ENCODE measurements around the gene TBL3. TPM values are rescaled to one million over a fixed set of nuclear protein-coding genes. Genes with fewer than 3 reads are reported as not detected.

TBL3 gene
- polyA plus RNA-seq, 12 donors = 16.7 to 31.5 (median 21.7) TPM; not detected in 1

DNA sequence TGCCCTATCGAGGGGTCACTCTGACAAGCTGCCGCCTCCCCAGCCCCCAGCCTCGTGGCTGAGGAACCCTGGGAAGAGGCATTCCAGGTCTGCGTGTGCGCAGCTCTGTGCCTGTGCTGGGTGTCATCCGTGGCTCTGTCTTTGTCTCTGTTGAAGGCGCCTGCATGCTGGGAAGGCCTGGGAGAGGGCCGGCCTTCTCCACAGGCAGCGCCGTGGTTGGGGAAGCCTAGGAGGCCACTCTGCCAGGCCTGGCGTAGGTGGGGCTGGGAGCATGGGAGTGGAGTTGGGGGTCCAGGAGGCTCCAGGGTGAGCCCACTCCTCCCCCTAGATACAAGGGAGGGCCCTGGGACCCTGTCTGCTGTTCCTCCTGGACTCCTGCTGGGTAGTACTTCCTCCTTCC, 58.2 kb downstream of the TBL3 start:
- no peak for DNase-seq

DNA sequence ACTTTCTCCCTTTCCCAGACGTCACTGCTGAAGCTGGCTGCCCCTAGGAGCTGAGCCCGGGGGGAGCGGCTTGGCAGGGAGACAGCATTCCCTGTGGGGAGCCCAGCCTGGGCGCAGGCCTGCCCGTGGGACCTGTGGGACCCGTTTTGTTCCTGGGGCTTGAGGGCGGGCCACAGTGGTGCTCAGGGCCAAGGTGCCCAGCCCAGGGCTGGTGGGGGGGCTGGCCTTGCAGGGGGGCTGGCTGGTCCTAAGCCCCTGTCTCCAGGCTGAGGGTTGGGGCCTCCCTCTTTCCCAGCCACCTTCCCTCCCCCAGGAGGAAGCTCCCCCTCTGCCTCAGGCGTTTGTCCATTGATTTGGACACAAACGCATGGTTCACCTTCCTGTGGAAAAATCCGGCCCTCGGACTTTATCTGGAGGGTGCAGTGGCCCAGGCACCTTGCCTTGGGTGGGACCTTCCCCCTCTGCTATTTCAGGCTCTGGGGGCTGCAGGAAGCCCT, 59.3 kb downstream of the TBL3 start:
- no peak for DNase-seq

Other genes starting within 250 kb of the TBL3 start
- gene NME3, start 200.5 kb upstream of the TBL3 start, polyA plus RNA-seq (ENCODE audit: insufficient read length in 12 of 12) = 10 to 100 TPM in 11 of 12 donors, not detected in 1; 12.3 to 40.2 (median 14.8) TPM
- 10 to 100 TPM in 1 of 12 donors, 1 to 10 TPM in 10, not detected in 1; 4.4 to 13.3 (median 6.4) TPM for gene EME2, start 199.2 kb upstream of the TBL3 start, polyA plus RNA-seq (ENCODE audit: insufficient read length in 12 of 12)
- 10 to 100 TPM in 11 of 12 donors, not detected in 1; 31.3 to 85.2 (median 41.3) TPM for gene MRPS34, start 198.9 kb upstream of the TBL3 start, polyA plus RNA-seq (ENCODE audit: insufficient read length in 12 of 12)
- 10 to 100 TPM in 11 of 12 donors, not detected in 1; 16.2 to 30.8 (median 22.0) TPM for gene SPSB3, start 189.5 kb upstream of the TBL3 start, polyA plus RNA-seq (ENCODE audit: insufficient read length in 12 of 12)
- gene NUBP2, start 189.1 kb upstream of the TBL3 start, polyA plus RNA-seq (ENCODE audit: insufficient read length in 12 of 12) = 10 to 100 TPM in 11 of 12 donors, not detected in 1; 30.4 to 52.7 (median 33.3) TPM
- under 1 TPM in 10 of 12 donors, not detected in 2; 0.10 to 0.87 (median 0.21) TPM for gene IGFALS, start 178.3 kb upstream of the TBL3 start, polyA plus RNA-seq (ENCODE audit: insufficient read length in 12 of 12)
- 10 to 100 TPM in 11 of 12 donors, not detected in 1; 27.4 to 49.0 (median 31.7) TPM for gene HAGH, start 145.2 kb upstream of the TBL3 start, polyA plus RNA-seq (ENCODE audit: insufficient read length in 12 of 12)
- gene FAHD1, start 144.8 kb upstream of the TBL3 start, polyA plus RNA-seq (ENCODE audit: insufficient read length in 12 of 12) = 10 to 100 TPM in 11 of 12 donors, not detected in 1; 13.6 to 24.4 (median 18.0) TPM
- 1 to 10 TPM in 2 of 12 donors, under 1 TPM in 8, not detected in 2; 0.08 to 3.0 (median 0.69) TPM for gene MEIOB, start 99.9 kb upstream of the TBL3 start, polyA plus RNA-seq (ENCODE audit: insufficient read length in 12 of 12)
- gene HS3ST6, start 53.6 kb upstream of the TBL3 start, polyA plus RNA-seq (ENCODE audit: insufficient read length in 12 of 12) = 10 to 100 TPM in 1 of 12 donors, 1 to 10 TPM in 1, under 1 TPM in 2, not detected in 8; 0.15 to 14.3 (median 2.1) TPM
- 10 to 100 TPM in 11 of 12 donors, not detected in 1; 14.2 to 50.0 (median 27.8) TPM for gene MSRB1, start 28.9 kb upstream of the TBL3 start, polyA plus RNA-seq (ENCODE audit: insufficient read length in 12 of 12)
- gene RPL3L, start 17.4 kb upstream of the TBL3 start, polyA plus RNA-seq (ENCODE audit: insufficient read length in 12 of 12) = 10 to 100 TPM in 11 of 12 donors, not detected in 1; 12.8 to 93.9 (median 35.0) TPM
- gene NDUFB10, start 12.5 kb upstream of the TBL3 start, polyA plus RNA-seq (ENCODE audit: insufficient read length in 12 of 12) = 100 to 1,000 TPM in 9 of 12 donors, 10 to 100 TPM in 2, not detected in 1; 95.8 to 145 (median 117) TPM
- gene RPS2, start 7.2 kb upstream of the TBL3 start, polyA plus RNA-seq (ENCODE audit: insufficient read length in 12 of 12) = 1,000 to 10,000 TPM; 2,162 to 3,862 (median 3,028) TPM
- not detected for gene RNF151, start 5.2 kb upstream of the TBL3 start, polyA plus RNA-seq (ENCODE audit: insufficient read length in 12 of 12)
- 1 to 10 TPM in 3 of 12 donors, under 1 TPM in 6, not detected in 3; 0.38 to 1.4 (median 0.74) TPM for gene NOXO1, start 9.4 kb downstream of the TBL3 start, polyA plus RNA-seq (ENCODE audit: insufficient read length in 12 of 12)
- gene GFER, start 12.1 kb downstream of the TBL3 start, polyA plus RNA-seq (ENCODE audit: insufficient read length in 12 of 12) = 10 to 100 TPM in 11 of 12 donors, not detected in 1; 10.9 to 40.2 (median 15.1) TPM
- 1 to 10 TPM in 4 of 12 donors, under 1 TPM in 6, not detected in 2; 0.25 to 1.5 (median 0.86) TPM for gene SYNGR3, start 17.9 kb downstream of the TBL3 start, polyA plus RNA-seq (ENCODE audit: insufficient read length in 12 of 12)
- gene ZNF598, start 37.8 kb downstream of the TBL3 start, polyA plus RNA-seq (ENCODE audit: insufficient read length in 12 of 12) = 10 to 100 TPM in 11 of 12 donors, not detected in 1; 13.6 to 32.2 (median 18.6) TPM
- 1 to 10 TPM in 8 of 12 donors, under 1 TPM in 2, not detected in 2; 0.56 to 3.1 (median 1.5) TPM for gene NPW, start 47.7 kb downstream of the TBL3 start, polyA plus RNA-seq (ENCODE audit: insufficient read length in 12 of 12)
- 10 to 100 TPM in 11 of 12 donors, not detected in 1; 26.8 to 55.1 (median 36.1) TPM for gene NHERF2, start 54.8 kb downstream of the TBL3 start, polyA plus RNA-seq (ENCODE audit: insufficient read length in 12 of 12)
- gene NTHL1, start 75.8 kb downstream of the TBL3 start, polyA plus RNA-seq (ENCODE audit: insufficient read length in 12 of 12) = 10 to 100 TPM in 7 of 12 donors, 1 to 10 TPM in 4, not detected in 1; 8.4 to 35.5 (median 10.6) TPM
- gene TSC2, start 75.9 kb downstream of the TBL3 start, polyA plus RNA-seq (ENCODE audit: insufficient read length in 12 of 12) = 1,000 to 10,000 TPM in 1 of 12 donors, 100 to 1,000 TPM in 1, 10 to 100 TPM in 10; 62.0 to 1,357 (median 75.2) TPM
- 100 to 1,000 TPM in 7 of 12 donors, 10 to 100 TPM in 4, not detected in 1; 85.8 to 199 (median 121) TPM for gene PKD1, start 163.8 kb downstream of the TBL3 start, polyA plus RNA-seq (ENCODE audit: insufficient read length in 12 of 12)
- 1 to 10 TPM in 3 of 12 donors, under 1 TPM in 7, not detected in 2; 0.27 to 1.9 (median 0.78) TPM for gene RAB26, start 176.6 kb downstream of the TBL3 start, polyA plus RNA-seq (ENCODE audit: insufficient read length in 12 of 12)
- 10 to 100 TPM in 11 of 12 donors, not detected in 1; 28.9 to 60.7 (median 45.0) TPM for gene TRAF7, start 183.7 kb downstream of the TBL3 start, polyA plus RNA-seq (ENCODE audit: insufficient read length in 12 of 12)
- 1 to 10 TPM in 10 of 12 donors, not detected in 2; 1.3 to 4.1 (median 2.1) TPM for gene CASKIN1, start 224.6 kb downstream of the TBL3 start, polyA plus RNA-seq (ENCODE audit: insufficient read length in 12 of 12)
- 10 to 100 TPM in 11 of 12 donors, not detected in 1; 26.6 to 47.2 (median 30.3) TPM for gene MLST8, start 233.4 kb downstream of the TBL3 start, polyA plus RNA-seq (ENCODE audit: insufficient read length in 12 of 12)
- 10 to 100 TPM in 1 of 12 donors, 1 to 10 TPM in 10, not detected in 1; 3.2 to 14.8 (median 5.2) TPM for gene BRICD5, start 238.8 kb downstream of the TBL3 start, polyA plus RNA-seq (ENCODE audit: insufficient read length in 12 of 12)
- 10 to 100 TPM in 10 of 12 donors, 1 to 10 TPM in 1, not detected in 1; 8.8 to 25.3 (median 12.4) TPM for gene PGP, start 242.8 kb downstream of the TBL3 start, polyA plus RNA-seq (ENCODE audit: insufficient read length in 12 of 12)